Measurements from ENCODE around the gene VPS54. TPM values are rescaled to one million over a fixed set of nuclear protein-coding genes. Genes with fewer than 3 reads are reported as not detected.

The VPS54 gene
- total RNA-seq, 1 donor from 2014 or later: 15.3 TPM

- H3K4me3 ChIP-seq (ENCODE audit: low read depth, low read length): no peak overlapping the region
- no peak for DNase-seq (ENCODE audit: low read depth)
- no peak for TF ChIP-seq CTCF (conservative IDR thresholded peaks at IDR 0.05; ENCODE audit: low read depth, low read length)
Observed at GRCh38 chr2:63856303-63856603, 163.0 kb downstream of the VPS54 start.

- no peak for TF ChIP-seq CTCF (conservative IDR thresholded peaks at IDR 0.05; ENCODE audit: low read depth, low read length)
Observed at GRCh38 chr2:63855418-63856302, 163.6 kb downstream of the VPS54 start.

GRCh38 chr2:63853527-63854310 lies 165.5 kb downstream of the VPS54 start:
- no peak overlapping the region for H3K4me3 ChIP-seq (ENCODE audit: low read depth, low read length)
- TF ChIP-seq CTCF (conservative IDR thresholded peaks at IDR 0.05; ENCODE audit: low read depth, low read length): peak; percentile 7
- DNase-seq (ENCODE audit: low read depth): no peak

More at GRCh38 chr2:63855418-63856302, 163.6 kb downstream of the VPS54 start:
- H3K4me3 ChIP-seq (ENCODE audit: low read depth, low read length): no peak overlapping the region
- no peak for DNase-seq (ENCODE audit: low read depth)

- DNase-seq (ENCODE audit: low read depth): no peak
- TF ChIP-seq CTCF (conservative IDR thresholded peaks at IDR 0.05; ENCODE audit: low read depth, low read length): no peak
- H3K4me3 ChIP-seq (ENCODE audit: low read depth, low read length): no peak overlapping the region
Observed at GRCh38 chr2:63851691-63852311, 167.4 kb downstream of the VPS54 start.

GRCh38 chr2:63850649-63851048 lies 168.6 kb downstream of the VPS54 start:
- TF ChIP-seq CTCF (conservative IDR thresholded peaks at IDR 0.05; ENCODE audit: low read depth, low read length): no peak
- no peak for DNase-seq (ENCODE audit: low read depth)
- no peak overlapping the region for H3K4me3 ChIP-seq (ENCODE audit: low read depth, low read length)

GRCh38 chr2:63850204-63850571 lies 169.0 kb downstream of the VPS54 start:
- no peak for DNase-seq (ENCODE audit: low read depth)
- no peak overlapping the region for H3K4me3 ChIP-seq (ENCODE audit: low read depth, low read length)
- TF ChIP-seq CTCF (conservative IDR thresholded peaks at IDR 0.05; ENCODE audit: low read depth, low read length): no peak
